HEK293 (cell line): Measurements from ENCODE around the gene MRPL9.

ENCODE experiments used
- CTCF ChIP-seq: fragments of 450-650 bp; formaldehyde crosslinking; IDR thresholded peaks from 2 replicates; pipeline ENCODE4 v1.5.1; 2016; ENCODE audit warnings: missing biosample characterization, missing genetic modification characterization
- PBX3 ChIP-seq: sonication (generic); formaldehyde crosslinking; IDR thresholded peaks from 2 replicates; pipeline ENCODE4 v1.8.1; 2022; ENCODE audit warnings: mild to moderate bottlenecking, moderate library complexity, missing genetic modification reagents
- PRDM6 ChIP-seq: fragments of 450-650 bp; formaldehyde crosslinking; IDR thresholded peaks from 2 replicates; pipeline ENCODE4 v1.5.1; 2017; ENCODE audit warnings: missing biosample characterization, missing genetic modification characterization
- SETDB1 ChIP-seq: IDR thresholded peaks from one replicate; pipeline ENCODE4 v1.6.1; 2017; ENCODE audit warnings: mild to moderate bottlenecking, low read length, moderate library complexity, mixed read lengths; ENCODE audit not compliant: insufficient read length
- ZNF274 ChIP-seq, 2 experiments: fragments of 200-500 bp in 1 of 2; fragments of 450-650 bp in 1 of 2; sonication (Bioruptor generic) in 1 of 2; formaldehyde crosslinking in 1 of 2; IDR thresholded peaks; 2 replicates each; pipeline versions ENCODE4 v1.5.1 to v1.6.1; 2014 to 2016; ENCODE audit warnings: borderline replicate concordance in 1 of 2, inconsistent platforms in 1 of 2, low read length in 1 of 2, missing biosample characterization in 1 of 2, missing genetic modification characterization in 1 of 2
- ZNF37A ChIP-seq: fragments of 450-650 bp; IDR thresholded peaks from 2 replicates; pipeline ENCODE4 v1.5.1; 2018; ENCODE audit warnings: missing biosample characterization, missing genetic modification characterization
- ZNF513 ChIP-seq: fragments of 450-650 bp; IDR thresholded peaks from 2 replicates; pipeline ENCODE4 v1.5.1; 2018; ENCODE audit warnings: missing biosample characterization, missing genetic modification characterization

- no peak for TF ChIP-seq CTCF
- TF ChIP-seq ZNF513: no peak
- TF ChIP-seq ZNF274 (IDR thresholded peaks at IDR 0.05; ENCODE audit: low read length): no peak
- TF ChIP-seq ZNF274 (tag by site-specific recombination; IDR thresholded peaks at IDR 0.05; ENCODE audit: borderline replicate concordance): no peak
- no peak for TF ChIP-seq PRDM6
- TF ChIP-seq SETDB1: peak; percentile 92
- no peak for TF ChIP-seq ZNF37A (tag by site-specific recombination)
- no peak for TF ChIP-seq PBX3 (CRISPR knock-in tag)
These were observed 25.8 kb downstream of the MRPL9 start for GRCh38 chr1:151737479-151737878.
